H4 (cell line): ENCODE data around the gene TPI1. TPM values are rescaled to one million over a fixed set of nuclear protein-coding genes. Genes with fewer than 3 reads are reported as not detected.

Experiments
- DNase-seq: peaks from one replicate; pipeline ENCODE4 v3.0.0-alpha.2; 2015; ENCODE audit warnings: low spot score
- total RNA-seq: library from RNA; depleted of rRNA; stranded (reverse); fragments of >200 nt; shearing (Covaris generic); gene quantifications from 2 replicates; pipeline ENCODE4 v1.2.3, GENCODE V29; 2014; rRNA removed

Gene TPI1
- total RNA-seq, 1 experiment from 2014 or later, result 2,242 TPM

DNA sequence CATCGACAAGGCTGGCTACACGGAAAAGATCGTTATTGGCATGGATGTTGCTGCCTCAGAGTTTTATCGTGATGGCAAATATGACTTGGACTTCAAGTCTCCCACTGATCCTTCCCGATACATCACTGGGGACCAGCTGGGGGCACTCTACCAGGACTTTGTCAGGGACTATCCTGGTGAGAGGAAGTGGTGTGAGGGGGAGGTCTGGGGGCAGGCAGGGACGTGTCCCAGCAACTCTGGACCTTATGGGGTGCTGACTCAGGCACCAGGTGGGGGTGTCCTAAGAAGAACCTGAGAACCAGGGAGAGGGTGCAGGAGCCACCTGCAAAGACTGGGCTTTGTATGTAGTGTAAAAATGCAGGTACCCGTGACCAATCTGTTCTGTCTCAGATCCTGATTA, 52.3 kb downstream of the TPI1 start:
- DNase-seq, result no peak

Other genes starting within 250 kb of the TPI1 start
- 0.04 TPM in 1 of 2 replicates, not detected in the other for gene LPAR5, start 231.6 kb upstream of the TPI1 start, total RNA-seq
- gene ACRBP, start 220.1 kb upstream of the TPI1 start, total RNA-seq, result not detected in 2 replicates
- gene ING4, start 204.4 kb upstream of the TPI1 start, total RNA-seq, result 57.8 and 65.7 TPM in 2 replicates
- 21.2 and 23.6 TPM in 2 replicates for gene ZNF384, start 178.2 kb upstream of the TPI1 start, total RNA-seq
- gene PIANP, start 166.7 kb upstream of the TPI1 start, total RNA-seq, result not detected in 2 replicates
- 93.8 and 93.9 TPM in 2 replicates for gene COPS7A, start 143.5 kb upstream of the TPI1 start, total RNA-seq
- gene MLF2, start 114.4 kb upstream of the TPI1 start, total RNA-seq, result 314 and 332 TPM in 2 replicates
- gene PTMS, start 101.2 kb upstream of the TPI1 start, total RNA-seq, result 122 and 133 TPM in 2 replicates
- 0.06 TPM in 1 of 2 replicates, not detected in the other for gene LAG3, start 95.0 kb upstream of the TPI1 start, total RNA-seq
- 0.12 TPM in 1 of 2 replicates, not detected in the other for gene CD4, start 78.0 kb upstream of the TPI1 start, total RNA-seq
- gene GPR162, start 45.7 kb upstream of the TPI1 start, total RNA-seq, result 8.5 and 13.8 TPM in 2 replicates
- gene P3H3, start 39.1 kb upstream of the TPI1 start, total RNA-seq, result 29.5 and 35.2 TPM in 2 replicates
- 0.12 and 1.0 TPM in 2 replicates for gene GNB3, start 26.6 kb upstream of the TPI1 start, total RNA-seq
- 75.3 and 101 TPM in 2 replicates for gene CDCA3, start 16.2 kb upstream of the TPI1 start, total RNA-seq
- 86.2 and 91.4 TPM in 2 replicates for gene USP5, start 15.4 kb upstream of the TPI1 start, total RNA-seq
- gene SPSB2, start 5.8 kb downstream of the TPI1 start, total RNA-seq, result 10.8 TPM in 2 replicates
- gene LRRC23, start 37.3 kb downstream of the TPI1 start, total RNA-seq, result 4.1 and 12.2 TPM in 2 replicates
- 10.6 and 11.2 TPM in 2 replicates for gene ENO2, start 47.0 kb downstream of the TPI1 start, total RNA-seq
- gene ATN1, start 60.4 kb downstream of the TPI1 start, total RNA-seq, result 6.0 and 14.2 TPM in 2 replicates
- gene RNU7-1, start 76.3 kb downstream of the TPI1 start, total RNA-seq, result not detected in 2 replicates
- 219 and 260 TPM in 2 replicates for gene C12orf57, start 76.5 kb downstream of the TPI1 start, total RNA-seq
- not detected in 2 replicates for gene PTPN6, start 83.8 kb downstream of the TPI1 start, total RNA-seq
- gene PHB2, start 103.1 kb downstream of the TPI1 start, total RNA-seq, result 486 and 563 TPM in 2 replicates
- gene EMG1, start 103.4 kb downstream of the TPI1 start, total RNA-seq, result 99.6 and 119 TPM in 2 replicates
- gene LPCAT3, start 150.9 kb downstream of the TPI1 start, total RNA-seq, result 85.6 and 97.8 TPM in 2 replicates
- gene C1S, start 193.2 kb downstream of the TPI1 start, total RNA-seq, result 72.4 and 88.1 TPM in 2 replicates
- 71.4 and 104 TPM in 2 replicates for gene C1R, start 224.9 kb downstream of the TPI1 start, total RNA-seq
- 21.4 and 46.4 TPM in 2 replicates for gene C1RL, start 241.7 kb downstream of the TPI1 start, total RNA-seq